PFSK-1 (cell line): ENCODE data around the gene KDM3A.

Experiments used
- FOXP2 ChIP-seq: optimal IDR thresholded peaks from 2 replicates; pipeline ENCODE3; 2011; ENCODE audit warnings: borderline replicate concordance, control low read depth, inconsistent platforms; ENCODE audit not compliant: insufficient read depth; ENCODE audit errors: extremely low read length, extremely low read depth
- POLR2AphosphoS5 ChIP-seq: IDR thresholded peaks from 2 replicates; pipeline ENCODE4 v1.6.1; 2012; ENCODE audit warnings: low read depth, mild to moderate bottlenecking, control low read depth, low read length, moderate library complexity
- SIN3A ChIP-seq: IDR thresholded peaks from 2 replicates; pipeline ENCODE4 v1.6.1; 2012; ENCODE audit warnings: mild to moderate bottlenecking, low read length, moderate library complexity, borderline replicate concordance; ENCODE audit not compliant: insufficient read depth
- TAF1 ChIP-seq: IDR thresholded peaks from 2 replicates; pipeline ENCODE4 v1.6.1; 2012; ENCODE audit warnings: low read length, control low read depth, borderline replicate concordance; ENCODE audit not compliant: insufficient read depth
- TF ChIP-seq, protein P1 (sequence below), 2 experiments: IDR thresholded peaks; 2 replicates each; pipeline versions ENCODE4 v1.6.1 to v1.8.0; 2011 to 2012; ENCODE audit warnings: low read depth in 2 of 2, low read length in 2 of 2, control low read depth in 1 of 2, inconsistent platforms in 1 of 2, mild to moderate bottlenecking in 1 of 2, moderate library complexity in 1 of 2; ENCODE audit not compliant: insufficient read depth in 1 of 2

Gene KDM3A

DNA sequence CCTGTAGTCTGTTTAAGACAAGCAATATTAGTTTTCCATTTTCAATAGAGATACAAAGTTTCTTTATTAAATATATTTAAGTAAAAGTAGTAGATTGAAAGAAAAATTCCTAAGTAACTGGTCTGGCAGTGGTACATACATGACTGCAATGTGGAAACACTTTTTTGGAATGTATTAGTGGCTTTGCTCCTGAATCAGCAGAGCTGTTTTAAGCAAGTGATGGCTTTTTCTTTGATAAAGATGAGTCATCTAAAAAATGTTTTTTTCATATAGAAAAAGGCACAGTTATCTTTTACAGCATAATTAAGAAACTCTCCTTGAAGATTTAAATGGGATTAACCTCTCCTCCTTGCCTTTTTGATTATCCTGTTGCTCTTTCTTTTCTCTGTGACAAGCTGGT, 34.9 kb downstream of the KDM3A start:
- no peak for TF ChIP-seq POLR2AphosphoS5
- TF ChIP-seq, protein P1, sequence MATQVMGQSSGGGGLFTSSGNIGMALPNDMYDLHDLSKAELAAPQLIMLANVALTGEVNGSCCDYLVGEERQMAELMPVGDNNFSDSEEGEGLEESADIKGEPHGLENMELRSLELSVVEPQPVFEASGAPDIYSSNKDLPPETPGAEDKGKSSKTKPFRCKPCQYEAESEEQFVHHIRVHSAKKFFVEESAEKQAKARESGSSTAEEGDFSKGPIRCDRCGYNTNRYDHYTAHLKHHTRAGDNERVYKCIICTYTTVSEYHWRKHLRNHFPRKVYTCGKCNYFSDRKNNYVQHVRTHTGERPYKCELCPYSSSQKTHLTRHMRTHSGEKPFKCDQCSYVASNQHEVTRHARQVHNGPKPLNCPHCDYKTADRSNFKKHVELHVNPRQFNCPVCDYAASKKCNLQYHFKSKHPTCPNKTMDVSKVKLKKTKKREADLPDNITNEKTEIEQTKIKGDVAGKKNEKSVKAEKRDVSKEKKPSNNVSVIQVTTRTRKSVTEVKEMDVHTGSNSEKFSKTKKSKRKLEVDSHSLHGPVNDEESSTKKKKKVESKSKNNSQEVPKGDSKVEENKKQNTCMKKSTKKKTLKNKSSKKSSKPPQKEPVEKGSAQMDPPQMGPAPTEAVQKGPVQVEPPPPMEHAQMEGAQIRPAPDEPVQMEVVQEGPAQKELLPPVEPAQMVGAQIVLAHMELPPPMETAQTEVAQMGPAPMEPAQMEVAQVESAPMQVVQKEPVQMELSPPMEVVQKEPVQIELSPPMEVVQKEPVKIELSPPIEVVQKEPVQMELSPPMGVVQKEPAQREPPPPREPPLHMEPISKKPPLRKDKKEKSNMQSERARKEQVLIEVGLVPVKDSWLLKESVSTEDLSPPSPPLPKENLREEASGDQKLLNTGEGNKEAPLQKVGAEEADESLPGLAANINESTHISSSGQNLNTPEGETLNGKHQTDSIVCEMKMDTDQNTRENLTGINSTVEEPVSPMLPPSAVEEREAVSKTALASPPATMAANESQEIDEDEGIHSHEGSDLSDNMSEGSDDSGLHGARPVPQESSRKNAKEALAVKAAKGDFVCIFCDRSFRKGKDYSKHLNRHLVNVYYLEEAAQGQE (IDR thresholded peaks at IDR 0.05; ENCODE audit: insufficient read depth in 1 of 2, low read depth in 2 of 2, low read length in 2 of 2) = no peak

DNA sequence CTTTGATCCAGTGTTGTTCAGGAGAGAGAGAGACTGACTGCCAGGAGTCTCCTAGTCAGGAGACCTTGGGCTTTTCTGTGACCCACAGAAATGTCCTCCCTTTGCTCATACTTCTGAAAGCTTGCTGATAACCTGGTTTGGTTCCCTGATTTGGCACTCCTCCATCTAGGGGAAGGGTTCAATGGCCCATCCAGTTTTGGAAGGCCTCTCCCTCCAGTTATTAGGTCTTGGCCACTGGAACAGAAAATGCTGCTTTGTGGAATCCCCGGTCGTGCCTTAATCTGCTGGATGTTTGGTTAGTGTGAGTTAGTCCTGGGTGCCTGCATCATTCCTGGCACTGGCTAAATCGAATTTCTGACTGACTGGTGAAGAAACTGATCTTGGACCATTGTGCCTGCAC, 35.7 kb downstream of the KDM3A start:
- TF ChIP-seq TAF1 (no peak), SIN3A (no peak), POLR2AphosphoS5 (no peak), FOXP2 (no peak)
- TF ChIP-seq, protein P1 (IDR thresholded peaks at IDR 0.05; ENCODE audit: insufficient read depth in 1 of 2, low read depth in 2 of 2, low read length in 2 of 2) = no peak

DNA sequence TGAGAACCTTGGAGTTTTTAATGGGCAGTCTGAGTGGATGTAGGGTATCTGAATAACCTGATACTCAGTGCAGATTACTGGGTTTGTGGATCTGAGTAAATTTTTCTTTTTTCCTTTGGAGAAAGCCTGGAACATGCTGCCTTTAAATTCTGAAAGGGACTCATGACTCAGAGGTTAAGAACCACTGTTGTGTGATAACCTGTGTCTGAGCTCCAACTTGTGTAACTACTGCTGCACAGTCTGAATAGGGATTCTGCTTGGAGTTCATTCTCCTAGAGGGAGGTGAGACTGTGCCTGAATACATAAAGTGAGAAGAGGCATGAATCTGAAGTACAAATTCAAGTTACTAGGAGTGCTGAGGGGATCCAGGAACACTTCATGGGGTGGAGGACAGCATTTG, 36.2 kb downstream of the KDM3A start:
- TF ChIP-seq FOXP2 = no peak
- TF ChIP-seq, protein P1 (IDR thresholded peaks at IDR 0.05; ENCODE audit: insufficient read depth in 1 of 2, low read depth in 2 of 2, low read length in 2 of 2) = no peak

DNA sequence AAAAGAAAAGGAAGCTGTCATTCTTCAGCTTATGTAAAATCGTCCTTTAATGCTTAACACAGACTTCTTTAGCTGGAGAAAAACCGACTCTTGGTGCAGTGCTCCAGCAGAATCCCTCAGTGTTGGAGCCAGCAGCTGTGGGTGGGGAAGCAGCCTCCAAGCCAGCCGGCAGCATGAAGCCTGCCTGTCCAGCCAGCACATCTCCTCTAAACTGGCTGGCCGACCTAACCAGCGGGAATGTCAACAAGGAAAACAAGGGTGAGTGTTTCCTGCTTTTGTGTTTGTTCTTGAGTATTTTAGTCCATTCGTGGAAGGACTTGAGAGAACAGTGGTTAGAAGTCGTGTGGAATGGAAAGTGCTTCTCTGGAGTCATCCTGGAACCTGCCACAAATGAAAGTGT, 38.9 kb downstream of the KDM3A start:
- no peak for TF ChIP-seq FOXP2
- TF ChIP-seq, protein P1 (IDR thresholded peaks at IDR 0.05; ENCODE audit: insufficient read depth in 1 of 2, low read depth in 2 of 2, low read length in 2 of 2) = no peak
- TF ChIP-seq SIN3A = no peak
- no peak for TF ChIP-seq POLR2AphosphoS5
- TF ChIP-seq TAF1 = no peak

DNA sequence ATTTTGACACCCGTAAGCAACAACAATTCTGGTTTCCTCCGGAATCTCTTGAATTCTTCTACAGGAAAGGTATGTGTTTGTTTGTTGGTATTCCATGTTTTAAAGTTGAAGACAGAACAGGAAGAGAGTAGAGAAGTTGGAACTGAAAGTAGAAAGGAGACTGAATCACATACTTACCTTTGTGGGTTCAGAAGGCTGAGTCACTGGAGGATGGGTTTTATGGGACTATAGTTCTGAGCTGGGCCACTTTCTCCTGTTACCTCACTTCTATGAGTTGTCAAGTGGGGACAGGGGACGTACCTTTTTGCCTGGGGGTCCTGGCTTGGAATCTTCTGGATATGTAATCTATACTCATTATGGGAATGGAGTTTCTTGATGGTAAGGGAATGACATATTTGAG, 40.9 kb downstream of the KDM3A start:
- no peak for TF ChIP-seq FOXP2
- TF ChIP-seq, protein P1 (IDR thresholded peaks at IDR 0.05; ENCODE audit: insufficient read depth in 1 of 2, low read depth in 2 of 2, low read length in 2 of 2) = no peak
- no peak for TF ChIP-seq TAF1
- TF ChIP-seq SIN3A = no peak
- no peak for TF ChIP-seq POLR2AphosphoS5
